Dedifferentiated amniotic fluid mesenchymal stem cell (primary cell): Measurements from ENCODE around the gene DTL.
"Not testable (repeated sequence)": the region's sequence is repeated elsewhere in the genome, so short reads cannot be mapped to it uniquely, and the experiment has no call there.

Experiments used
- DNase-seq: peaks from one replicate; pipeline ENCODE4 v3.0.0-alpha.2; 2016; ENCODE audit errors: extremely low spot score

DTL gene, protein sequence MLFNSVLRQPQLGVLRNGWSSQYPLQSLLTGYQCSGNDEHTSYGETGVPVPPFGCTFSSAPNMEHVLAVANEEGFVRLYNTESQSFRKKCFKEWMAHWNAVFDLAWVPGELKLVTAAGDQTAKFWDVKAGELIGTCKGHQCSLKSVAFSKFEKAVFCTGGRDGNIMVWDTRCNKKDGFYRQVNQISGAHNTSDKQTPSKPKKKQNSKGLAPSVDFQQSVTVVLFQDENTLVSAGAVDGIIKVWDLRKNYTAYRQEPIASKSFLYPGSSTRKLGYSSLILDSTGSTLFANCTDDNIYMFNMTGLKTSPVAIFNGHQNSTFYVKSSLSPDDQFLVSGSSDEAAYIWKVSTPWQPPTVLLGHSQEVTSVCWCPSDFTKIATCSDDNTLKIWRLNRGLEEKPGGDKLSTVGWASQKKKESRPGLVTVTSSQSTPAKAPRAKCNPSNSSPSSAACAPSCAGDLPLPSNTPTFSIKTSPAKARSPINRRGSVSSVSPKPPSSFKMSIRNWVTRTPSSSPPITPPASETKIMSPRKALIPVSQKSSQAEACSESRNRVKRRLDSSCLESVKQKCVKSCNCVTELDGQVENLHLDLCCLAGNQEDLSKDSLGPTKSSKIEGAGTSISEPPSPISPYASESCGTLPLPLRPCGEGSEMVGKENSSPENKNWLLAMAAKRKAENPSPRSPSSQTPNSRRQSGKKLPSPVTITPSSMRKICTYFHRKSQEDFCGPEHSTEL

DNA sequence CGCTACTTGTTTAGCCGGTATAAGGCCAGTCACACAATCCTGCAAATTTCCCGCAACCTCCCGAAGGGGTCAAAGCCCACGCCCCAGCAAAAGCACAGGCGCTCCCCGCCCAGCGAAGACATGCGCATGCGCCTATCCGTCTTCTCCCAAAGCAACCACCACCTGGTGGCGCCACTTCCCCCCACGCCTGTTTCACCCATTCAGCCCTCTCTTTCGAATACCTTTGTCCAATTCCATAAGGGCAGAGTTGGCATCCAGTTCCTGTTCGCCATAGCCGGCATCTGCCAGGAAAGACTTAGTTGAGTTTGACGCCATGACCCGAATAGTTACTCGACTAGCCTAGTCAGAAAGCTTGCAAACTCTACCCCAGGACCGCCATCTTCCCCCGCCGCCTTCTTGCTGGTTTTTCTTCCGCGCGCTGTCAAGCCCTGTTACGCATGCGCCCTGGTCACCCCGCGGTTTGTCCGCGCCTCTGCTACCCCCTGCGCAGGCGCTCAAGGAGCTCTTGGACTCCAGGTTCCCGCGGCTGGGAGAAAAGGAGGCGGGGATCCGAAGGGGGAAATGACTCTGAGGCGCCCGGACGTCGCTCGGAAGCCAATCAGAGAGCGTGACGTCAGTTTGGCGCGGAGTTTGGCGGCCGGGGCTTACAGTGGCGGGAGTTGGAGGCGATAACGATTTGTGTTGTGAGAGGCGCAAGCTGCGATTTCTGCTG is at the start of gene DTL, which contains the start of gene INTS7:
Gene DTL, plus strand, starts transcription at position 626 of the 712 bp plus-strand sequence. CDS start 143 bp downstream, outside the sequence.
Gene INTS7, minus strand, starts transcription at position 435 of the 712 bp plus-strand sequence. Its CDS starts 120 bp downstream, at position 315.
- DNase-seq, result peak; percentile 100

GRCh38 chr1:211986628-211987254 is 48.8 kb upstream of the DTL start:
- no peak for DNase-seq

GRCh38 chr1:211991695-211992094 is 43.9 kb upstream of the DTL start:
- no peak for DNase-seq

DNA sequence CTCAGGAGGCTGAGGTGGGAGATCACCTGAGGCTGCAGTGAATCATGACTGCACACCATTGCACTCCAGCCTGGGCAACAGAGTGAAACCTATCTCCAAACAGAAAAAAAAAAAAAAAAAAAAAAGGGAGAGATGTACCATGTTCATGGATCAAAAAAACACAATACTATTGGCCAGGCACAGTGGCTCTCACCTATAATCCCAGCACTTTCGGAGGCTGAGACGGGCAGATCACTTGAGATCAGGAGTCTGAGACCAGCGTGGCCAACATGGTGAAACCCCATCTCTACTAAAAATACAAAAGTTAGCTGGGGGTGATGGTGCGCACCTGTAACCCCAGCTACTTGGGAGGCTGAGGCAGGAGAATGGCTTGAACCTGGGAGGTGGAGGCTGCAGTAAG is 38.1 kb upstream of the DTL start:
- not testable (repeated sequence) for DNase-seq

DNA sequence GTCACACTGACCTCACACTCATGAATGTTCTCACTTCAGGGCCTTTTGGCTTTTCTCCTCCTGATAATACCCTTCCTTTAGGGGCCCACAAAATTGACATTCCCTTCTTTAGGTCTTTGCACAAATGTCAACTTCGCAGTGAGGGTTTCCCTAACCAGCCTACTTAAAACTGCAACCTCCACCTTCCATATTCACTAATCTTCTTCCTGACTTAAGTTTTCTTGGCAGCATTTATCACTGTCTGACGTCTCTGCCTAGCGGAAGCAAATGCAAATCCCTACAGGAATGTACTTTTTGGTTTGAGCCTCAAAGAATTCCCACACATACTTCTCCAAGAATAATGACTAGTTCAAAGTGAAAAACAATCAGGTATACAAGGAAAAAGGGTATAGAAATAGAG is 33.0 kb upstream of the DTL start:
- no peak for DNase-seq

DNA sequence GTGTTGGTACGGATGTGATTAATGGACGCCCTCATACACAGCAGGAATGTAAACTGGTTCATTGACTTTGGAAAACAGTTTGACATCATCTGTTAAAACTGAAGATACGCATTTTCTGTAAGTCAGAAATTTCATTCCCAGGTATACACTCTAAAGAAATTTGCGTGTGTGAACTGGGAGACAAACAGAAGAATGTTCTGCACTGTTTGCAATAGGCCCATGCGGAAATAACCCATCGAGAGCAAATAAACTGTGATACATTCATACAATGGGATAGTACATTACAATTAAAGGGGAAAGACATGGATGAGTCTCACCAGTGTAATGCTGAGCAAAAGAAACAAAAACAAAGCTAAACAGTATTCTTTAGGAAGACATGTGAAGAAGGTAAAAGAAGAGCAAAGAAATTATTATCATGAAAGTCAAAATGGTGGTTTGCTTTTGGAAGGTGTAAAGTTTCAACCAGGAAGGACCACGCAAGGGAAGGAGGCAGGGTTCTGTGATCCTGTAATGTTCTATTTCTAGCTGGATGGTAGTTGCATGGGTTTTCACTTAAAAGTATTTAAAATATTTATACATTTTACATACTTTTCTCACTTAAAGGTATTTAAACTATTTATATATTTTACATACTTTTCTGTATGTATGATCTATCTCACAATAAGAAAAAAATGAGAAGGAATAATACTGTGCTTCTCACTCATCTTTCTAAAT is 30.5 kb upstream of the DTL start:
- DNase-seq, result no peak

- DNase-seq, result no peak
Observed at GRCh38 chr1:212007178-212007577, 28.4 kb upstream of the DTL start.

GRCh38 chr1:212007886-212008285 is 27.7 kb upstream of the DTL start:
- DNase-seq, result no peak

- DNase-seq, result no peak
Observed at GRCh38 chr1:212009561-212009960, 26.0 kb upstream of the DTL start.

DNA sequence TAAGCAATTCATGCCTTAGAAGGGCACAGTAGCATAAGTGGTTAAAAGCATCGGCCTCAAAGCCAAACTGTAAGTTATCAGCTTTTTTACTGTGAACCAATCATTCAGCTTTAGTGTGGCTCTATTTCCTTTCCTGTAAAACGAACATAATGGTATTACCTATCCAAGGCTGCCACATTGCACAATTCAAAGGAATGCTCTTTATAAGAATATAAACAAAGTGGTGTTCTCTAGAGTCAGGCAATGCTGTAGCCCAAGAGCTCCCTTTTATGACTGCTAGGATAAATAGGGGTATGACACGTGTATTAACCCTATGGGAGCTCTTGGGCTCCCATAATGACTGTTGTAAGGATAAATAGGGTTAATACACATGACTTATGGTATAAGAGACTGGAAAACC is 25.5 kb upstream of the DTL start:
- DNase-seq, result no peak

- peak; percentile 49 for DNase-seq
Observed at GRCh38 chr1:212012034-212012740, 23.4 kb upstream of the DTL start.

GRCh38 chr1:212013672-212014071 is 21.9 kb upstream of the DTL start:
- DNase-seq, result no peak

DNA sequence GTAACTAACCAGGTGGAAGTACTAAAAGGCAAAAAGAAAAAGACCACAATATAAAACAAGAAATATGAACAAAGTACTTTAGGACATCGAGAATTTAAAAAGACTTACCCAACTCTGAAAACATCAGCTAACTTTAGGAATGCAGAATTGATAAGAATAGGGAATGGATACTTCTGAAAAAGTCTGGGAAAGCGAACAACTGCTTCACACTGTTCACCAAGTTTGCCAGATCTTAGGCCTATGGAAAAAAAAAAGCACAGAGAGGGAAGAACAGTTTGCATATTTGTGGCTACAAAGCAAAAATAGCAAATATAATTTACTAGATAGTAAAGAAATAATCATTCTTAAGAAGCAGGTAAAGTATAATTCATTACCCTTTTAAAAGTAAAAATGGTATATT is 14.6 kb upstream of the DTL start:
- DNase-seq, result no peak

DNA sequence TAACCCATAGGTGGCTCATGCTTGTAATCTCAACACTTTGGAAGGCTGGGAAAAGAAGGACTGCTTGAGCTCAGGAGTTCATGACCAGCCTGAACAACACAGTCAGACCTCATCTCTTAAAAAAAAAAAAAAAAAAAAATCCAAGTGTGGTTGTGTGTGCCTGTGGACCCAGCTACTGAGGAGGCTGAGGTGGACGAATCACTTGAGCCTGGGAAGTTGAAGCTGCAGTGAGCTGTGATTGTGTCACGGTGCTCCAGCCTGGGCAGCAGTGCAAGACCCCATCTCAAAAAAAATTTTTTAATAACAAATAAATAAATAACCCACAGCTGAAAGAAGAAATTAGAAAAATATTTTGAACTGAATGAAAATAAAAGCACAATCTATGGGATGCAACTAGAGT is 14.0 kb upstream of the DTL start:
- DNase-seq, result no peak

GRCh38 chr1:212022908-212023307 is 12.6 kb upstream of the DTL start:
- DNase-seq, result not testable (repeated sequence)

DNA sequence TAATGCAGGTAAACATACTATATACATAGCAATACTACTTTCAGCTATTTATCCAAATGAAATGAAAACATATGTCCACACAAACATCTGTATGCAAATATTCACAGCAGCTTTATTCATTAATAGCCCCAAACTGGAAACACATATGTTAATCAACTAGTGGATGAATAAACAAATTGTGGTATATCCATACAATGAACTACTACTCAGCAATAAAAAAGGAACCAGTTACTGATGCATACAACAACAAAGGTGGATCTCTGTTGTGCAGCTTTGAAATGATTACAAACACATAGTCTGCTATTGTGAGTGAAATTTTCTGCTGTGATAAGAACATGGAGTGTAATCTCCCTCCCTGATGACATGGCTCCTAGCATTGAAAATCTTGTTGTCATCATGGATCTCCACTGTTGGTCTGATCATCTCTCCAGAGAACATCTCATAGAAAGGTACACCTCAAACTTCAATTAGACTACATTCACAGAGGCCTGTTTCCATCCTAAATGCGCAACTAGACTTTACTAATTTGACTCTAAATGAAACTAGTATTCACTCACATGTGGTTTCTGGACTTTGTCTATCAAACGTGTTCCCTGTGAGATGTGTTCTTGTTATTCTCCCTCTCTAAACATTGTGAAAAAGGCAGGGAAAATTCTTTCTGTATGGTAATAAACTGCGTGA is 10.9 kb upstream of the DTL start:
- DNase-seq, result no peak

- DNase-seq, result not testable (repeated sequence)
Observed at GRCh38 chr1:212027727-212028126, 7.8 kb upstream of the DTL start.

- DNase-seq, result peak; percentile 70
Observed at GRCh38 chr1:212030936-212031528, 4.5 kb upstream of the DTL start.

GRCh38 chr1:212034516-212035122 is 929 bp upstream of the DTL start:
- DNase-seq, result no peak
